ENCODE measurements around the gene PYCR2.
"Not testable (repeated sequence)": the region's sequence is repeated elsewhere in the genome, so short reads cannot be mapped to it uniquely, and the experiment has no call there.

PYCR2 gene

DNA sequence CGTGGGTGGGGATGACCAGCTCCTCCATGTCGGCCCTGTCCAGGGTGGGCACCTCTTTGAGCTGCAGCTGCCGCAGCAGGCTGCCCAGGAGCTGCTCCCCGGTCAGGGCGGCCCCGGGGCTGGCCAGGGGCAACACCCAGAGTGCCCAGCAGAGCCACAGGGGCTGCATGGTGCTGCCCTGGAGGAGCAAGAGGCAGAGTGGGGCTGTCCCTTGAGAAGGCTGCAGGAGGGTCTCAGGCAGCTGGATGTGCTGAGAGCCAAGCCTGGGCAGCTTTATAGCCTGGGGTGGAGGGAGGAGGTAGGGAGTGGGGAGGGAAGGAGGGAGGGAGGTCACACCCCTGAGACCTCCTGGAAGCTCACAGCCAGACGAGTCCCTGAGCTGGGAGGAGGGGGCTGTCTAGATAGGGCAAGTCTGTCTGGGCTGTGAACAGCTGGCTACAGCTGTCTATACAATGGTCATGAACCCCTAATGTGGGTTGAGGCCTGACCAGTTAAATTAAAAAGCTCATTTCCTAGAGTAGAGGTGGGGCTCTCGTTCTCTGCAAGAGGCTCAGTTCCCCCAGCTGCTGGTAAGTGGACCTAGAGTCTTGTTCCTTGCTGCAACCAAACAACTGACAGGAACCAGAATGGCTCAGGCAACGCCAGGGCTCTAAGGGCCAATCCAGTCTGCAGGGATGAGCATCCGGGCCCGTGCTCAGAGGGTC, 35.0 kb downstream of the PYCR2 start, which contains the start of gene LEFTY1:
Gene LEFTY1, minus strand, starts transcription at position 249 of the 704 bp plus-strand sequence. Its CDS starts 80 bp downstream, at position 169.
- no peak for DNase-seq

DNA sequence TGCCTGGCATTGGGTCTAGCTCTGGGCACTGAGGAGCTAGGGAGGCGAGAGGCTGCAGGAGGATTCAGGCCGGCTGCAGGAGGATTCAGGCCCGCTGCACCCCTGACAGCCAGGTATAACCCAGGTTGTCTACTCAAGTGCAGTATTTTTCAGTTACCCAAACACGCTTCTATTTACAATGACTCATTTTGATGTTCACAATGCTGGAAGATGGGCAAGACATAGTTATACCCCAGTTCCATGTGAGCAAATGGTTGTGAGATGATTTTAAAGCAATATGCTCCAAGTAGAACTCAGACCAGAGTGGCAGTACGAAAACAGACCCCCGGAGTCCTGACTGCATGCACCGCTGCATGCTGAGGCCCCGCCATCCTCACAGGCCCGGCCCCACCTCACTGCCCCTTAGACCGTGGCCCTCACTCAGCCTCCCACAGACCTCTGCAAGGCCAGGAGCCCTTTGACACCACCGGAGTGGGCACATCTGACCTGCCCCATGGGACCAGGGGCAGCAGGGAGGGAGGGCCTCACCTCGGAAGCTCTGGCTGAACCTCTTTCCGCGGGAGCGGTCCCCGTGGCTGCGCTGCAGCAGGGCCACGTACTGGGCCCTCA, 35.7 kb downstream of the PYCR2 start:
- DNase-seq: no peak

- DNase-seq: not testable (repeated sequence)
These were observed 36.3 kb downstream of the PYCR2 start for GRCh38 chr1:225887554-225888288.

GRCh38 chr1:225887030-225887314, 37.1 kb downstream of the PYCR2 start:
- no peak for DNase-seq

GRCh38 chr1:225886159-225887029, 37.7 kb downstream of the PYCR2 start:
- no peak for DNase-seq

GRCh38 chr1:225885336-225885735, 38.7 kb downstream of the PYCR2 start:
- DNase-seq: no peak

DNA sequence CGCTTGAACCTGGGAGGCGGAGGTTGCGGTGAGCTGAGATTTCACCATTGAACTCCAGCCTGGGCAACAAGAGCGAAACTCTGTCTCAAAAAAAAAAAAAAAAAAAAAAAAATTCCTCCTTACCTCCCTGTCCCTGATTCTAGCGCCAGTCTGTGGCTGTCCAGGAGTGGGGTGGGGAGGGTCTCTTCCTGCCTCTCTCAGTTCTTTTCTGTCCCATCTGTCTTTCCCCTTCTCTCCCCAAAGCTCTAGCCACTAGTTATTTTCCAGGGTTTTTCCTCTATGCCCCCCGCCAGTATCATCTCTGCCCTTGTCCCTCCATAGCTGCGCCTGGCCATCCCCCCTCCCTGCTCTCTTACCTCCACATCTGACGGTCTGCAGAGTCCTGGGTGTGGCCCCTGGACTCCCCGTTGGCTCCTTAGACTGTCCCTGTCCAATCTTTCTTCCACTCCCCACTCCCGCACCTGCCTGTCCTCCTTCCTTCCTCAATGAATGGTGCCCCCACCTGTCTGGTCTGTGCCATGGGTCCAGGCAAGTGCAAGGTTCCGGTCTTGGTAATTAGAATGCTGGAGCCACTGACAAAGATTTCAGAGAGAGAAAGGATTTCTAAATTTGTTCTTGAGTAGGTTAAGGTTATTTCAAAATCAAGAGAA, 40.3 kb downstream of the PYCR2 start:
- DNase-seq: no peak

GRCh38 chr1:225882694-225883615, 41.1 kb downstream of the PYCR2 start:
- DNase-seq: peak; percentile 23

DNA sequence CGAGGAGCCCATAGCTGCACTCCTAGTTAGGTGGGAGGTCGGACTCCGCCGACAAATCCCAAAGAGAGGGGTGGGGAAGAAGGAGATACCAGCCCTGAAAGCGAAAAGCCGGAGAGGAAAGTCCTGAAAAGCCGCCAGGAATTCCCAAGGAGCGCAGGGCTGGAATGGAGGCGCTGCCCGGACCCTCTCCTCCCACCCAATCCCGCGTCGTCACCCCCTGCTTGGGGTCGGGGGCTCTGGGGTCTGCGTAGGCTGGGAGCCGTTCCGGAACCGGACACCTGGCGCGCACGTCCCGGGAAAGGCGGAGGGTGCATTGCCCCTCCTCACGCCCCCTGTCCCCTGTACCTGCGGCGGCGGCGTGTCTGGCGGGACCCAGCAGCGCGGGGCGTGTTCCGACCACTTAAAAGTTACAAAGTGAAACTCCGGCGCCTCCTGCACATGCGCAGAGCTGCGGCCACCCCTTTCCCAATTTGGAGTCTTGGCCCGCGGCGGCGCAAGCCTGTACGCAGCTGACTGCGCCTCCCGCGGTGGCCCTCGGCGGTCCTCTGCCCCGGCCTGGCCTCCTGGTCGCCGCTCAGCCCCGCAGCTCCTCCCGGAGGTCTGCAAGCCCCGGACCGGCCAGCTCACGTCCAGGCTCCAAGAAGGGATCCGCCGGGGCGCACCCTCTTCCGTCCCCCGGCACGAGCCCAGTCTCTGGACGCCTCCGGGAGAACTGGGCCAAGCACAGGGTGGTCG, 41.9 kb downstream of the PYCR2 start, which contains the start of gene TMEM63A:
Gene TMEM63A, minus strand, starts transcription at position 422 of the 735 bp plus-strand sequence. CDS start 4,800 bp downstream, outside the sequence.
- peak; percentile 81 for DNase-seq

DNA sequence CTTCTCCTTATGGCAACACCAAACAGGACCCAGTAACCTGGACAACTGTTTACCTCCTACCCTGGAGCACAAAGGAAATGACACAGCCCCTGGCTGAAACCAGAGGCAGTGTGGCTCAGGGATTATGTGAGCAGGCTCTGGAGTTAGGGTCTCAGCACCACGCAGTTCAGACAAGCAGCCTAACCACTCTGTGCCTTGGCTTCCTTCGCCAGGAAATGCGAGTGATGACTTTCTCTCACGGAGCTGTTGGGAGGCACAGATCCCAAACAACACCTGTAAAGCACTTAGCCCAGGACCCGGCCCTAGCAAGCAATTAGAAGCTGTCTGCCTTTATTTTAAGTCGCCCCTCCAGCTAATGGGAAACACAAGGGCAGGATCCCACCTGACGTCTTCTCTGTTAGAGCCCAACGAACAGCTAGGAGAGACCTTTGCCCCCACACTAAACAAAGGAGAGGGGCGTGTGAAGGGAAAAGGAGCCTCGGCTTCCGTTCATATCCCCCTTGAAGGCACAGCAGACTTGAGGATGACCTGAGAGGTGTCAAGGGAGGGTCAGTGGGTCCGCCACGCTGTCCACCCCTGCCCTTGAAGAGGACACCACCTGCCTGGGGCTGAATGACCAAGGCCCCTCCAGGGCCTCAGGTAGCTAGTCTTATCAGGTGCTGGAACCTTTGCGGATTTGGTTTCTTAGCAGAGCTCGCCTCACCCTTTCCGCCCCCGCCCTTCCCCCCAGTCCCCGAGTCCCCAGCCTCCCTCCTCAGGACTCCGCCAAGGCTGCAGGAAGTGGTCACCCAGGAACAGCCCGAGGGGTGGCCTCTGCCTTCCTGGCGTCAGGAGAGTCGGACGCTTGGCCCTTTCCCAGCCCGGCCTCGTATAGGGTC, 42.7 kb downstream of the PYCR2 start:
- peak; percentile 23 for DNase-seq

- no peak for DNase-seq
These were observed 43.4 kb downstream of the PYCR2 start for GRCh38 chr1:225880636-225881035.

DNA sequence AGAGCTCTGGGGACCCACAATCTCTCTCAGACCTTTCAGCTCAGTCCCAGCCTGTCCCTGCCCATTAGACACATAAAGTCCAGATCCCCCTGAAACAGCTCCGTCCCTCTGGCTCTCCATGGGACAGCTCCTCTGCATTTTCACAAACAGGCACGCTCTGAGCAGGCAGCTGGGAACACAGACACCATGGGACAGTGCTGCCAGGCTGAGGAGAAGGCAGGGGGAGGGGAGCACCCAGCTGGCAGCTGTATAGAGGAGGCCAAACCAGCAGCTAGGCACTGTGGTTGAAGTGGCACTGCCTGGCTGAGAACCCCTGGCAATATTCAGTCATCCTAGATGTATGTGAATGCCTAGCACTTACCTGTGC, 43.8 kb downstream of the PYCR2 start:
- DNase-seq: no peak

DNA sequence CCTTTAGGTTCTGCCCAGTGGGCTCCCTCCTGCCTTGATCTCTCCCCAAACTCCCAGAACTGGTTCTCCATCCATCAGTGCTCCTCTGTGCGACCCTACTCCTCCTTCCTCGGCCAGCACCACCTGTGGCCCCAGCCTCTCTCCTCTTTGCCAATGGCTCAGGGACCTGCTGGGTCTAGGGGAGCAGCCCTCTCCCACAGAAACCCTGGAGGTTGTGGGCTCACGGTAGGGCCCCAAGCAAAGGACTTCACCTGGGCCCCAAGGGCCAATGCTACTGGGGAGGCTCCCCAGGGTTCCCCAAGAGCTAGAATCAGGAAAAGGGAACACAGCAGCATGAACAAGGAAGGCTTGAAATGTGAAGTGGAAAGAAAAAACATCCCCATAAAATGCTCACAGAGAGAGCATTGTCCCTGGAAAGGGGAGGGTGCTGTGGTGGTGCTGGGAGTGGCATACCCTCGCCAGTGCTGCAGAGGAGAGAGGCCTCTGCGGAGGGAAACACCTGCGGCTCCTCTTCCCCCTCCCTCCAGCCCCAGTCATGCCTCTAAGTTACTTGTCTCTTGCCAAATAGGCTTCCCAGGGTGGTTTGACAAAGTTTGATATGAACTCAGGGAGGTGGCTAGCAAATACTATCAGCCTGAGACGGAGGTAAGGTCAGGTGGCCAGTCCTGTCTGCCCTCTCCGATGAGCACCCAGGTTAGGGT, 44.4 kb downstream of the PYCR2 start:
- no peak for DNase-seq

GRCh38 chr1:225878282-225878681, 45.8 kb downstream of the PYCR2 start:
- DNase-seq: no peak

GRCh38 chr1:225877580-225877979, 46.5 kb downstream of the PYCR2 start:
- DNase-seq: peak; percentile 19

- DNase-seq: no peak
These were observed 47.0 kb downstream of the PYCR2 start for GRCh38 chr1:225876900-225877510.

- no peak for DNase-seq
These were observed 48.8 kb downstream of the PYCR2 start for GRCh38 chr1:225875044-225875815.

- no peak for DNase-seq
These were observed 49.6 kb downstream of the PYCR2 start for GRCh38 chr1:225874431-225874830.

All from fibroblast of upper back skin (primary cell).